ENCODE results near the gene LY9. TPM values are rescaled to one million over a fixed set of nuclear protein-coding genes. Genes with fewer than 3 reads are reported as not detected.
"Not testable (repeated sequence)": the region's sequence is repeated elsewhere in the genome, so short reads cannot be mapped to it uniquely, and the experiment has no call there.

Gene LY9
- total RNA-seq, 2 donors from 2014 or later: 0.33 to 1.6 TPM

- DNase-seq (no peak), ATAC-seq (no peak)
- TF ChIP-seq CTCF (IDR thresholded peaks at IDR 0.05) (no peak), POLR2A (IDR thresholded peaks at IDR 0.05) (no peak)
- Histone ChIP-seq H3K4me1 (peaks cover 6% of the 10 kb centered on the region), H3K36me3 (replicated peaks in 1 of 2; ENCODE audit: insufficient read depth in 1 of 2, low read depth in 2 of 2) (no peaks in the 10 kb centered on the region), H3K4me3 (no peak overlapping the region), H3K9me3 (no peaks in the 10 kb centered on the region), H3K27ac (no peak overlapping the region), H3K27me3 (no peaks in the 10 kb centered on the region)
- 29 to 38% methylated on average over 3 of the region's 3 CpGs for WGBS, 2 donors
- intact Hi-C loops (cut with DNase I): no loop called here
These were observed 79.0 kb downstream of the LY9 start for GRCh38 chr1:160874935-160875334.

GRCh38 chr1:160875591-160875990 lies 79.6 kb downstream of the LY9 start:
- WGBS, 2 donors: 72 to 75% methylated on average over 4 of the region's 4 CpGs
- ATAC-seq: not testable (repeated sequence)

DNA sequence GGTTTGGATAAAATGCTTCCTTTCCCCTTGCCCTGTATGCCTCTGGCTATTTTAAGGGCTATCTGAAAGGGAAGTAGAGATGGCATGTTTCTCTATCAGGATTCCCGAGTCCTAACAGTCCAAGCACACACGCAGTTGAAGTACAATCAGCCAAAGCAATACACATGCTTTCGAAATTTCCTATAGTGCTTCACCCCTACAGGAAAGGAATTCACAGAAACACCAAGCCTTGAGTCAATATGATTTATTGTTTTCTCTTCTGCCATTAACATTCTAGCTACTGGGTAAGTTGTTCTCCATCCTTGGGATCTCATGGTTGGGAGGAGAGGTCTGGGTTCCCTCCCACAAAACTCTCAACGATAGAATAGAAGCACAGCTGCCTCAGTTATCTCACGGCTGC lies 80.3 kb downstream of the LY9 start:
- intact Hi-C loops (cut with DNase I): no loop called here
- no peaks in the 10 kb centered on the region for H3K9me3 ChIP-seq
- TF ChIP-seq CTCF (IDR thresholded peaks at IDR 0.05) (no peak), POLR2A (IDR thresholded peaks at IDR 0.05) (no peak)
- H3K27me3 ChIP-seq: no peaks in the 10 kb centered on the region
- ATAC-seq: no peak
- H3K36me3 ChIP-seq (replicated peaks in 1 of 2; ENCODE audit: insufficient read depth in 1 of 2, low read depth in 2 of 2): no peaks in the 10 kb centered on the region
- H3K4me3 ChIP-seq: no peak overlapping the region
- H3K27ac ChIP-seq: no peak overlapping the region
- DNase-seq: no peak
- 75 to 78% methylated on average over 5 of the region's 5 CpGs for WGBS, 2 donors
- H3K4me1 ChIP-seq: peaks cover 6% of the 10 kb centered on the region

More at GRCh38 chr1:160875591-160875990, 79.6 kb downstream of the LY9 start:
- H3K4me3 ChIP-seq; H3K27me3 ChIP-seq; H3K9me3 ChIP-seq; H3K27ac ChIP-seq; H3K36me3 ChIP-seq (replicated peaks in 1 of 2; ENCODE audit: insufficient read depth in 1 of 2, low read depth in 2 of 2); intact Hi-C loops (cut with DNase I); DNase-seq; H3K4me1 ChIP-seq: not testable (repeated sequence)

DNA sequence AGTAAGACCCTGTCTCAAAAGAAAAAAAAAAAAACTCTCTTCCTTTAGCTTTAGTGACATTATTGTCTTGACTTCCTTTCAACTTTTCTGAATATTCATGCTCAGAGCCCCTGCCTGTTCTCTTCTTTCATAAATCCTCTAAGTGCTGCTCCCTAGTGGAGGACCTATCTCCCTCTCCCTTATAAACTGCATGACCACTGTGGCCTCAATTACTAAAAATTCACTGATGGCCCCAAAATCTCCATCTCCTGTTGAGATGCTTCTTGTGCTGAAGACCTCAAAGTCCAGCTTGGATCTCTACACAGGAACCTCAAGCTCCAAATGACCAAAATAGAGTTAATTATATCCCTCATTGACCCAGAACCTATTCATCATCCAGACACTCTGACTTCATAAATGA lies 81.2 kb downstream of the LY9 start:
- Histone ChIP-seq H3K4me1 (peaks cover 6% of the 10 kb centered on the region), H3K27ac (no peak overlapping the region), H3K36me3 (replicated peaks in 1 of 2; ENCODE audit: insufficient read depth in 1 of 2, low read depth in 2 of 2) (no peaks in the 10 kb centered on the region), H3K4me3 (no peak overlapping the region), H3K9me3 (no peaks in the 10 kb centered on the region), H3K27me3 (no peaks in the 10 kb centered on the region)
- no peak for ATAC-seq
- TF ChIP-seq CTCF (IDR thresholded peaks at IDR 0.05): peak in 1 of 7 experiments; percentile 10
- no peak for TF ChIP-seq POLR2A (IDR thresholded peaks at IDR 0.05)
- DNase-seq: no peak
- intact Hi-C loops (cut with DNase I): no loop called here

Other genes with a start within 250 kb of the LY9 start
- gene CD84, start 216.7 kb upstream of the LY9 start, total RNA-seq: 1 to 10 TPM; 3.0 to 7.0 TPM
- gene SLAMF1, start 149.1 kb upstream of the LY9 start, total RNA-seq: not detected
- 1 to 10 TPM; 2.3 to 5.7 TPM for gene CD48, start 84.4 kb upstream of the LY9 start, total RNA-seq
- gene SLAMF7, start 56.9 kb upstream of the LY9 start, total RNA-seq: 1 to 10 TPM in 1 of 2 donors, under 1 TPM in 1; 0.26 to 1.3 TPM
- gene CD244, start 66.7 kb downstream of the LY9 start, total RNA-seq: 1 to 10 TPM in 1 of 2 donors, under 1 TPM in 1; 0.33 to 1.8 TPM
- 1 to 10 TPM; 5.9 to 8.6 TPM for gene ITLN1, start 89.0 kb downstream of the LY9 start, total RNA-seq
- gene ITLN2, start 158.6 kb downstream of the LY9 start, total RNA-seq: not detected
- gene F11R, start 225.0 kb downstream of the LY9 start, total RNA-seq: 10 to 100 TPM; 40.2 to 41.5 TPM
- gene TSTD1, start 242.8 kb downstream of the LY9 start, total RNA-seq: 10 to 100 TPM; 49.4 to 90.8 TPM
- 10 to 100 TPM; 32.7 to 46.5 TPM for gene USF1, start 249.8 kb downstream of the LY9 start, total RNA-seq